ENCODE measurements around the gene ITGBL1.

DNA sequence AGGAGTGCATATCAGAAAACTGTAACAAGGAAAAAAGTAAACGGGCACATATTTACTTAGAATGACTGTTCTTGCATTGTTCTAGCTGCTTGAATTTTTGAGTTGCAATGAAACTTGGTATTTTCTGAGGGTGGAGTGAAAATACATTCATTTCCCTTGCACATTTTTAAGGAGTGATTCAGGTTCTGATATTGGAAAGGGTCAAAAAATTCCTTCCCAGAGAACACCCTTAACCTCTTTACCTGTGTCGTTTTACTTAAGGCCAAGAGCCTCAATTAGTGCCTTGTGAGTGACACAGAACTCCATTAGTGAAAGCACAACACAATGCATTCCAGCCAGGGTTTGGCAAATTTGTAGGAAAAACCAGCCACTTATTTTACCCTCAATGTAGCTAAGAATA lies 2.3 kb downstream of the ITGBL1 start:
- TF ChIP-seq, protein P1, sequence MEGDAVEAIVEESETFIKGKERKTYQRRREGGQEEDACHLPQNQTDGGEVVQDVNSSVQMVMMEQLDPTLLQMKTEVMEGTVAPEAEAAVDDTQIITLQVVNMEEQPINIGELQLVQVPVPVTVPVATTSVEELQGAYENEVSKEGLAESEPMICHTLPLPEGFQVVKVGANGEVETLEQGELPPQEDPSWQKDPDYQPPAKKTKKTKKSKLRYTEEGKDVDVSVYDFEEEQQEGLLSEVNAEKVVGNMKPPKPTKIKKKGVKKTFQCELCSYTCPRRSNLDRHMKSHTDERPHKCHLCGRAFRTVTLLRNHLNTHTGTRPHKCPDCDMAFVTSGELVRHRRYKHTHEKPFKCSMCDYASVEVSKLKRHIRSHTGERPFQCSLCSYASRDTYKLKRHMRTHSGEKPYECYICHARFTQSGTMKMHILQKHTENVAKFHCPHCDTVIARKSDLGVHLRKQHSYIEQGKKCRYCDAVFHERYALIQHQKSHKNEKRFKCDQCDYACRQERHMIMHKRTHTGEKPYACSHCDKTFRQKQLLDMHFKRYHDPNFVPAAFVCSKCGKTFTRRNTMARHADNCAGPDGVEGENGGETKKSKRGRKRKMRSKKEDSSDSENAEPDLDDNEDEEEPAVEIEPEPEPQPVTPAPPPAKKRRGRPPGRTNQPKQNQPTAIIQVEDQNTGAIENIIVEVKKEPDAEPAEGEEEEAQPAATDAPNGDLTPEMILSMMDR (IDR thresholded peaks at IDR 0.05; ENCODE audit: low read length), result no peak
- TF ChIP-seq EZH2 (optimal IDR thresholded peaks at IDR 0.05; ENCODE audit: low read depth, low read length), result no peak
- TF ChIP-seq EZH2phosphoT487 (IDR thresholded peaks at IDR 0.05; ENCODE audit: low read length), result no peak

All from MM.1S (cell line).